GM10248 (cell line): ENCODE data around the gene CPT1B.

Experiments
- CTCF ChIA-PET: fragments of 300-600 bp; sonication (Branson Sonifier 250); formaldehyde crosslinking; extraction: SDS; loops from one replicate; lab custom pipeline; 2021; ENCODE audit warnings: antibody characterized with exemption; lab: Yijun Ruan, JAX
- POLR2A ChIA-PET: fragments of 350-650 bp; sonication (Branson Sonifier 250); formaldehyde crosslinking; extraction: SDS; loops from one replicate; lab custom pipeline; 2020; ENCODE audit warnings: antibody characterized with exemption; lab: Yijun Ruan, JAX
- DNase-seq: peaks from one replicate; pipeline ENCODE4 v3.0.0; 2012; ENCODE audit errors: extremely low spot score
- CTCF ChIP-seq: IDR thresholded peaks from 2 replicates; pipeline ENCODE4 v1.5.1; 2012; ENCODE audit warnings: mild to moderate bottlenecking, low read depth; ENCODE audit errors: extremely low read depth, missing control alignments, control extremely low read depth

CPT1B gene

GRCh38 chr22:50597097-50597496 is 18.9 kb upstream of the CPT1B start:
- no peak for TF ChIP-seq CTCF
- ChIA-PET POLR2A (no interaction called here), CTCF (interaction anchor here (1.0 kb wide), 1 partner anchor 34 kb away, joined by 4 read pairs; the partner anchor contains the start of gene SYCE3)
- DNase-seq: no peak

- ChIA-PET CTCF (interaction anchor here (0.7 to 1.1 kb wide), 2 partner anchors 11 to 23 kb away, joined by 3 read pairs; no protein-coding TSS in a partner anchor), POLR2A (no interaction called here)
- no peak for DNase-seq
- TF ChIP-seq CTCF: no peak
These were observed 17.0 kb upstream of the CPT1B start for GRCh38 chr22:50595189-50595588.

- TF ChIP-seq CTCF: no peak
- ChIA-PET POLR2A (no interaction called here), CTCF (interaction anchor here (1.0 kb wide), 1 partner anchor 23 kb away, joined by 4 read pairs; no protein-coding TSS in a partner anchor)
- DNase-seq: no peak
These were observed 9.2 kb upstream of the CPT1B start for GRCh38 chr22:50587407-50587806.

DNA sequence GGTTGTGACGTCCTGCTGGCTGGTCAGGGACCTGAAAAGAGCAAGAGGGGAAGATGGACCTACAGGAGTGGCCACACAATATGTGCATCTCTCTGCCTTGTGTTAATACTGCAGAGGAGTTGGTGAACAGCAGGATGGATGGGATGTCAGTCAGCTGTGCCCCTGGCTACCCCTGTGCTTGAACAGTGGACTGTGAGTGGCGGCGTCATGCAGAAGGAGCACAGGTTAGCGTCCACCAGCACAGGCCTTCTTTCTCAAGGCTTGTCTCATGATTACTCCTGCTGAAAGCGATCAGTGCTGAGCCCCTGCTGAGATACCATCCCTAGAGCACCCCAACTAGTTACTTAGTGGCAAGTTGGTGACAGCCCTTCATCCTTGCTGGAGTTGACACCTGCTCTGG is 8.2 kb upstream of the CPT1B start:
- DNase-seq: no peak
- CTCF ChIA-PET: interaction anchor here (1.0 kb wide), 1 partner anchor 22 kb away, joined by 4 read pairs; no protein-coding TSS in a partner anchor
- POLR2A ChIA-PET: no interaction called here
- no peak for TF ChIP-seq CTCF

DNA sequence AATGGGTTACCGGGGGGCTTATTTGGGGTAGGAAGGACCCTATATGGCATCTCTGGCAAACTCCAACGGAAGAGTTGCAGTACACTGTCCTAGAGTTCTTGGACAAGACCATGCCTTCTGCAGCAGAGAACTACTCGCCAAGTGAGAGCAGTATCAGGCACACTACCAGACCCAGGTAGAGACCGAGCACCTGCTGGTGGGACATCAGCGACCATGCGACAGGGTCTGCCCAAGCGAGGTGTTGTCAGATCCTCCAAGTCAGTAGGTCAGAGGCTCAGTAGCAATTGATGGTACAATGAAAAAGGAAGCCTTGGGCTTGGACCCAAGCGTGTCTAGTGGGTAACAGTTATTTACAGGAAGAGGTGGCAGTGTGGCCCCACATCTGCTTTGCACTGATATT is 7.6 kb upstream of the CPT1B start:
- DNase-seq: no peak
- POLR2A ChIA-PET: no interaction called here
- CTCF ChIA-PET: no interaction called here

GRCh38 chr22:50585238-50585637 is 7.0 kb upstream of the CPT1B start:
- ChIA-PET CTCF (no interaction called here), POLR2A (no interaction called here)
- no peak for TF ChIP-seq CTCF
- DNase-seq: no peak

More for the DNA sequence above, 7.6 kb upstream of the CPT1B start:
- TF ChIP-seq CTCF: no peak
